Erythroblast (primary cell): ENCODE results near the gene NPAS1.

Experiments
- GATA1 ChIP-seq: IDR thresholded peaks from 2 replicates; pipeline ENCODE4 v1.6.1; 2011; ENCODE audit warnings: low read depth, mild to moderate bottlenecking, control low read depth, low read length, moderate library complexity
- POLR2A ChIP-seq: IDR thresholded peaks from 2 replicates; pipeline ENCODE4 v1.6.1; 2011; ENCODE audit warnings: mild to moderate bottlenecking, low read length

DNA sequence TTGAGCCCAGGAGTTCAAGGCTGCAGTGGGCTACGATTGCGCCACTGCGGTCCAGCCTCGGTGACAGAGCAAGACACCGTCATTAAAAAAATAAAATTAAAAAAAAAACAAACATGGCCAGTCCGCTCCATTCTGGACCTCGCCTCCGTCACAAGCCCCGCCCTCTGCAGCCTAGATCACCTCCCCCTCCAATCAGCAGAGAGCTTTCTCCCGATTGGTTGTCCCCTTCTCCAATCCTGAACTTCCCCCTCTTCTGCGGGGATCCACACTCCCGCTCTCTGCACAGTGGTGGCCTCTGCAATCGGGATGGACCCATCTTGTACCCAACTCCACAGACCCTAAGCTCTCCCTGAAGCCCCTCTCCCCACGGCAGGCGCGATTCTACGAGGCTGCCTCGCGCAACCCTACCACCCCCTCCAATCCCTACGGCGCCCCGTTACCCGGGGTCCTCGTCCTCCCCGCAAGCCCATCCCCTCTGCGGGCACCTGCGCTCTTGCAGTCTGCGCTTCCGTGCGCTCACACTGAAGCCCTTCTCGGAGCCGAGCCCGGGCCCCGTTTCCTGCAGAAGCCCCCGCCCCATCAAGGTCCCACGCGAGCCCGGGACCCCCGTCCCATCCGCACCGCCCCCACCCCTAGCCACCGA lies 28.2 kb downstream of the NPAS1 start:
- no peak for TF ChIP-seq POLR2A
- no peak for TF ChIP-seq GATA1
